WTC11 (cell line): Measurements from ENCODE around the gene ADGRB3. TPM values are rescaled to one million over a fixed set of nuclear protein-coding genes. Genes with fewer than 3 reads are reported as not detected.

Experiments
- ATAC-seq: fragments of 200-7000 bp; cut with Tn5 transposase; 2 replicates; pipeline ENCODE4 v1.10.0; 2021; ENCODE audit warnings: mild to moderate bottlenecking, moderate library complexity
- CTCF ChIA-PET: fragments of 300-600 bp; sonication (Branson Sonifier 250); formaldehyde crosslinking; loops from one replicate; lab custom pipeline; 2021; ENCODE audit warnings: antibody characterized with exemption; lab: Charles Lee
- POLR2A ChIA-PET: fragments of 350-600 bp; sonication (Branson Sonifier 250); formaldehyde crosslinking; loops from one replicate; lab custom pipeline; 2021; ENCODE audit warnings: antibody characterized with exemption; lab: Charles Lee
- DNase-seq: peaks from one replicate; pipeline ENCODE4 v3.0.0; 2021; ENCODE audit warnings: low spot score
- H3K27ac Mint-ChIP-seq: 2 replicates; pipeline ENCODE4 v1.8.0; 2021; ENCODE audit warnings: mixed read lengths
- H3K27me3 Mint-ChIP-seq: 2 replicates; pipeline ENCODE4 v1.8.0; 2021; ENCODE audit warnings: low read depth, mild to moderate bottlenecking, moderate library complexity, mixed read lengths
- H3K36me3 Mint-ChIP-seq: 2 replicates; pipeline ENCODE4 v1.8.0; 2021; ENCODE audit warnings: mixed read lengths
- H3K4me1 Mint-ChIP-seq: 2 replicates; pipeline ENCODE4 v1.8.0; 2022; ENCODE audit warnings: mixed read lengths
- H3K4me3 Mint-ChIP-seq: 2 replicates; pipeline ENCODE4 v1.8.0; 2021; ENCODE audit warnings: mild to moderate bottlenecking, moderate library complexity, mixed read lengths
- H3K9me3 Mint-ChIP-seq: 2 replicates; pipeline ENCODE4 v1.8.0; 2021; ENCODE audit warnings: mixed read lengths
- E2F1 ChIP-seq: sonication (generic); formaldehyde crosslinking; IDR thresholded peaks from 2 replicates; pipeline ENCODE4 v1.8.0; 2022; ENCODE audit warnings: mild to moderate bottlenecking, missing genetic modification reagents
- FOXP1 ChIP-seq: sonication (generic); formaldehyde crosslinking; IDR thresholded peaks from 2 replicates; pipeline ENCODE4 v1.8.0; 2022; ENCODE audit warnings: missing genetic modification reagents, mild to moderate bottlenecking, moderate library complexity, borderline replicate concordance
- GTF2I ChIP-seq: fragments of 250-450 bp; sonication (Bioruptor Pico); conservative IDR thresholded peaks from 2 replicates; pipeline ENCODE4 v1.4.0; 2021; ENCODE audit warnings: mild to moderate bottlenecking
- MYBL2 ChIP-seq: sonication (generic); formaldehyde crosslinking; IDR thresholded peaks from 2 replicates; pipeline ENCODE4 v1.8.1; 2023; ENCODE audit warnings: mild to moderate bottlenecking, moderate library complexity, missing genetic modification reagents
- PRRX2 ChIP-seq: fragments of 250-450 bp; sonication (Bioruptor Pico); IDR thresholded peaks from 2 replicates; pipeline ENCODE4 v1.8.0; 2021; ENCODE audit warnings: mild to moderate bottlenecking
- SOX15 ChIP-seq: fragments of 250-450 bp; sonication (Bioruptor Pico); IDR thresholded peaks from 2 replicates; pipeline ENCODE4 v1.9.0; 2021; ENCODE audit warnings: mild to moderate bottlenecking
- SP1 ChIP-seq: sonication (generic); formaldehyde crosslinking; conservative IDR thresholded peaks from 2 replicates; pipeline ENCODE4 v1.8.1; 2022; ENCODE audit warnings: missing genetic modification reagents
- TEAD1 ChIP-seq: sonication (generic); formaldehyde crosslinking; IDR thresholded peaks from 2 replicates; pipeline ENCODE4 v1.8.0; 2022; ENCODE audit warnings: mild to moderate bottlenecking, missing genetic modification reagents
- TEAD4 ChIP-seq: sonication (generic); formaldehyde crosslinking; IDR thresholded peaks from 2 replicates; pipeline ENCODE4 v1.8.0; 2022; ENCODE audit warnings: mild to moderate bottlenecking, missing genetic modification reagents
- USF2 ChIP-seq: sonication (generic); formaldehyde crosslinking; IDR thresholded peaks from 2 replicates; pipeline ENCODE4 v1.8.1; 2023; ENCODE audit warnings: mild to moderate bottlenecking, missing genetic modification reagents, moderate library complexity
- ZNF263 ChIP-seq: sonication (generic); formaldehyde crosslinking; IDR thresholded peaks from 2 replicates; pipeline ENCODE4 v1.8.1; 2022; ENCODE audit warnings: low read depth, mild to moderate bottlenecking, moderate library complexity, missing genetic modification reagents
- ZNF396 ChIP-seq: fragments of 250-450 bp; sonication (Bioruptor Pico); IDR thresholded peaks from 2 replicates; pipeline ENCODE4 v1.8.0; 2021; ENCODE audit warnings: mild to moderate bottlenecking, moderate library complexity, borderline replicate concordance
- ZNF416 ChIP-seq: fragments of 250-450 bp; sonication (Bioruptor Pico); IDR thresholded peaks from 2 replicates; pipeline ENCODE4 v1.9.0; 2021; ENCODE audit warnings: mild to moderate bottlenecking, inconsistent platforms
- ZNF423 ChIP-seq: fragments of 250-450 bp; sonication (Bioruptor Pico); IDR thresholded peaks from 2 replicates; pipeline ENCODE4 v2.1.2; 2022; ENCODE audit warnings: mild to moderate bottlenecking, moderate library complexity
- total RNA-seq: library from RNA; stranded (reverse); gene quantifications from 3 replicates; pipeline ENCODE4 v1.2.3, GENCODE V29; 2021
- TF ChIP-seq, protein P1 (sequence below): sonication (generic); formaldehyde crosslinking; IDR thresholded peaks from 2 replicates; pipeline ENCODE4 v1.8.1; 2023; ENCODE audit warnings: mild to moderate bottlenecking, missing genetic modification reagents
- TF ChIP-seq, protein P2 (sequence below): sonication (generic); formaldehyde crosslinking; IDR thresholded peaks from 2 replicates; pipeline ENCODE4 v1.8.0; 2022; ENCODE audit warnings: mild to moderate bottlenecking, missing genetic modification reagents
- TF ChIP-seq, protein P3 (sequence below): sonication (generic); formaldehyde crosslinking; IDR thresholded peaks from 2 replicates; pipeline ENCODE4 v1.8.0; 2022; ENCODE audit warnings: mild to moderate bottlenecking, missing genetic modification reagents
- TF ChIP-seq, protein P4 (sequence below): sonication (generic); formaldehyde crosslinking; IDR thresholded peaks from 2 replicates; pipeline ENCODE4 v1.8.0; 2023; ENCODE audit warnings: missing genetic modification reagents, mild to moderate bottlenecking, borderline replicate concordance
- TF ChIP-seq, protein P5 (sequence below): sonication (generic); formaldehyde crosslinking; IDR thresholded peaks from 2 replicates; pipeline ENCODE4 v1.8.1; 2022; ENCODE audit warnings: missing genetic modification reagents, borderline replicate concordance
- TF ChIP-seq, protein P6 (sequence below): sonication (generic); formaldehyde crosslinking; IDR thresholded peaks from 2 replicates; pipeline ENCODE4 v1.8.1; 2023; ENCODE audit warnings: mild to moderate bottlenecking, missing genetic modification reagents, moderate library complexity

The ADGRB3 gene
- total RNA-seq, 1 experiment from 2014 or later: 1.9 TPM

DNA sequence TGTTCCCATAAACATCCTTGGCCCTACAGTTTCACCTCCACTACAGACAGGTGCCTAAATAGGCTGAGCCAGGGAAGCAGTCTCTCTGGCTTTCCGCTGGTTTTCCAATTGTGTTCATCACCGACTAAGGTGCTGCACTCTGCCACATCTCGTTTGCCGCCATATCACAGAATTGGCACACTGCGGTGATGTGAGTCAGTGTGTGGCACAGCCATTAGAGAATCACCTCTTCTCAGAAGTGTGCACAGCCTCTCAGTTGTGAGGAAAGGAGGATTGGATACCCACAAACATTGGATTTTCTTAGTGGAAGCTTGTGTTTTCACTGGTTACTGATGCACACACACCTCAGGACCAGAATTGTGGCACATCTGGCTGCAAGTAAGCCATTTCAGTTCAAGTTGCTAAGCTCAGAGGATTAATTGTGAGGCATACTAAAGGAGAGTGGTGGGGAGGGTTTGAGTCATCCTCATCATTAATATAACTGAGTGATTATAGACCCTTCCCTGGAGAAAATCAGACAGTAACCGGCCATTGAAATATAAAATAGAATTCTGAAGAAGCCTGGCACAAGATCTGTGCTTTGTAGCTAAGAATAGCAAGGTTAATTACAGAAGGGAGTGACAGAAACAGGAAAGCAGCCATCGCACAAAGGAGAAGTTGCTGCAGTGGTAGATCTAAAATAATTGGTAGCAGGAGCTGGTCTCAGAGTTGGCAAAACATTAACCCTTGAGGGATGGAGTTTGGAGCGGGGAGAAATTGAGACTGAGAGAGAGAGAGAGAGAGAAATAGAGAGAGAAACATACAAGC lies 654.8 kb downstream of the ADGRB3 start:
- POLR2A ChIA-PET: interaction anchor here (1.2 kb wide), 1 partner anchor 8 kb away, joined by 3 read pairs; no protein-coding TSS in a partner anchor
- H3K27me3 Mint-ChIP-seq: no peaks in the 10 kb centered on the region; the same call in 1 of the 2 replicates
- DNase-seq: no peak
- no peak overlapping the region for H3K4me3 Mint-ChIP-seq
- H3K4me1 Mint-ChIP-seq: peaks cover 3% of the 10 kb centered on the region; the same call in 1 of the 2 replicates
- no peak overlapping the region for H3K27ac Mint-ChIP-seq
- no peak for TF ChIP-seq MYBL2 (CRISPR knock-in tag)
- TF ChIP-seq TEAD4 (CRISPR knock-in tag): no peak
- TF ChIP-seq, protein P1, sequence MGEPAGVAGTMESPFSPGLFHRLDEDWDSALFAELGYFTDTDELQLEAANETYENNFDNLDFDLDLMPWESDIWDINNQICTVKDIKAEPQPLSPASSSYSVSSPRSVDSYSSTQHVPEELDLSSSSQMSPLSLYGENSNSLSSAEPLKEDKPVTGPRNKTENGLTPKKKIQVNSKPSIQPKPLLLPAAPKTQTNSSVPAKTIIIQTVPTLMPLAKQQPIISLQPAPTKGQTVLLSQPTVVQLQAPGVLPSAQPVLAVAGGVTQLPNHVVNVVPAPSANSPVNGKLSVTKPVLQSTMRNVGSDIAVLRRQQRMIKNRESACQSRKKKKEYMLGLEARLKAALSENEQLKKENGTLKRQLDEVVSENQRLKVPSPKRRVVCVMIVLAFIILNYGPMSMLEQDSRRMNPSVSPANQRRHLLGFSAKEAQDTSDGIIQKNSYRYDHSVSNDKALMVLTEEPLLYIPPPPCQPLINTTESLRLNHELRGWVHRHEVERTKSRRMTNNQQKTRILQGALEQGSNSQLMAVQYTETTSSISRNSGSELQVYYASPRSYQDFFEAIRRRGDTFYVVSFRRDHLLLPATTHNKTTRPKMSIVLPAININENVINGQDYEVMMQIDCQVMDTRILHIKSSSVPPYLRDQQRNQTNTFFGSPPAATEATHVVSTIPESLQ: no peak
- TF ChIP-seq, protein P2, sequence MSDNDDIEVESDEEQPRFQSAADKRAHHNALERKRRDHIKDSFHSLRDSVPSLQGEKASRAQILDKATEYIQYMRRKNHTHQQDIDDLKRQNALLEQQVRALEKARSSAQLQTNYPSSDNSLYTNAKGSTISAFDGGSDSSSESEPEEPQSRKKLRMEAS (CRISPR knock-in tag): no peak
- no peak for TF ChIP-seq GTF2I (CRISPR knock-in tag)
- no peak for TF ChIP-seq ZNF416 (CRISPR knock-in tag)
- no peak for TF ChIP-seq ZNF423 (CRISPR knock-in tag)
- TF ChIP-seq ZNF263 (CRISPR knock-in tag): no peak
- TF ChIP-seq, protein P3, sequence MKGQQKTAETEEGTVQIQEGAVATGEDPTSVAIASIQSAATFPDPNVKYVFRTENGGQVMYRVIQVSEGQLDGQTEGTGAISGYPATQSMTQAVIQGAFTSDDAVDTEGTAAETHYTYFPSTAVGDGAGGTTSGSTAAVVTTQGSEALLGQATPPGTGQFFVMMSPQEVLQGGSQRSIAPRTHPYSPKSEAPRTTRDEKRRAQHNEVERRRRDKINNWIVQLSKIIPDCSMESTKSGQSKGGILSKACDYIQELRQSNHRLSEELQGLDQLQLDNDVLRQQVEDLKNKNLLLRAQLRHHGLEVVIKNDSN (CRISPR knock-in tag): no peak
- no peak for TF ChIP-seq SOX15 (CRISPR knock-in tag)
- TF ChIP-seq TEAD1 (CRISPR knock-in tag): no peak
- TF ChIP-seq, protein P4, sequence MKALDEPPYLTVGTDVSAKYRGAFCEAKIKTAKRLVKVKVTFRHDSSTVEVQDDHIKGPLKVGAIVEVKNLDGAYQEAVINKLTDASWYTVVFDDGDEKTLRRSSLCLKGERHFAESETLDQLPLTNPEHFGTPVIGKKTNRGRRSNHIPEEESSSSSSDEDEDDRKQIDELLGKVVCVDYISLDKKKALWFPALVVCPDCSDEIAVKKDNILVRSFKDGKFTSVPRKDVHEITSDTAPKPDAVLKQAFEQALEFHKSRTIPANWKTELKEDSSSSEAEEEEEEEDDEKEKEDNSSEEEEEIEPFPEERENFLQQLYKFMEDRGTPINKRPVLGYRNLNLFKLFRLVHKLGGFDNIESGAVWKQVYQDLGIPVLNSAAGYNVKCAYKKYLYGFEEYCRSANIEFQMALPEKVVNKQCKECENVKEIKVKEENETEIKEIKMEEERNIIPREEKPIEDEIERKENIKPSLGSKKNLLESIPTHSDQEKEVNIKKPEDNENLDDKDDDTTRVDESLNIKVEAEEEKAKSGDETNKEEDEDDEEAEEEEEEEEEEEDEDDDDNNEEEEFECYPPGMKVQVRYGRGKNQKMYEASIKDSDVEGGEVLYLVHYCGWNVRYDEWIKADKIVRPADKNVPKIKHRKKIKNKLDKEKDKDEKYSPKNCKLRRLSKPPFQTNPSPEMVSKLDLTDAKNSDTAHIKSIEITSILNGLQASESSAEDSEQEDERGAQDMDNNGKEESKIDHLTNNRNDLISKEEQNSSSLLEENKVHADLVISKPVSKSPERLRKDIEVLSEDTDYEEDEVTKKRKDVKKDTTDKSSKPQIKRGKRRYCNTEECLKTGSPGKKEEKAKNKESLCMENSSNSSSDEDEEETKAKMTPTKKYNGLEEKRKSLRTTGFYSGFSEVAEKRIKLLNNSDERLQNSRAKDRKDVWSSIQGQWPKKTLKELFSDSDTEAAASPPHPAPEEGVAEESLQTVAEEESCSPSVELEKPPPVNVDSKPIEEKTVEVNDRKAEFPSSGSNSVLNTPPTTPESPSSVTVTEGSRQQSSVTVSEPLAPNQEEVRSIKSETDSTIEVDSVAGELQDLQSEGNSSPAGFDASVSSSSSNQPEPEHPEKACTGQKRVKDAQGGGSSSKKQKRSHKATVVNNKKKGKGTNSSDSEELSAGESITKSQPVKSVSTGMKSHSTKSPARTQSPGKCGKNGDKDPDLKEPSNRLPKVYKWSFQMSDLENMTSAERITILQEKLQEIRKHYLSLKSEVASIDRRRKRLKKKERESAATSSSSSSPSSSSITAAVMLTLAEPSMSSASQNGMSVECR (CRISPR knock-in tag): no peak
- no peak for TF ChIP-seq USF2 (CRISPR knock-in tag)
- TF ChIP-seq, protein P5, sequence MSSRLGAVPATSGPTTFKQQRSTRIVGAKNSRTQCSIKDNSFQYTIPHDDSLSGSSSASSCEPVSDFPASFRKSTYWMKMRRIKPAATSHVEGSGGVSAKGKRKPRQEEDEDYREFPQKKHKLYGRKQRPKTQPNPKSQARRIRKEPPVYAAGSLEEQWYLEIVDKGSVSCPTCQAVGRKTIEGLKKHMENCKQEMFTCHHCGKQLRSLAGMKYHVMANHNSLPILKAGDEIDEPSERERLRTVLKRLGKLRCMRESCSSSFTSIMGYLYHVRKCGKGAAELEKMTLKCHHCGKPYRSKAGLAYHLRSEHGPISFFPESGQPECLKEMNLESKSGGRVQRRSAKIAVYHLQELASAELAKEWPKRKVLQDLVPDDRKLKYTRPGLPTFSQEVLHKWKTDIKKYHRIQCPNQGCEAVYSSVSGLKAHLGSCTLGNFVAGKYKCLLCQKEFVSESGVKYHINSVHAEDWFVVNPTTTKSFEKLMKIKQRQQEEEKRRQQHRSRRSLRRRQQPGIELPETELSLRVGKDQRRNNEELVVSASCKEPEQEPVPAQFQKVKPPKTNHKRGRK (CRISPR knock-in tag): no peak
- TF ChIP-seq, all 79 proteins: peak for 0
- Mint-ChIP-seq H3K36me3 (no peaks in the 10 kb centered on the region), H3K9me3 (no peaks in the 10 kb centered on the region)
- CTCF ChIA-PET: no interaction called here
- no peak for ATAC-seq

- H3K9me3 Mint-ChIP-seq: no peaks in the 10 kb centered on the region
- DNase-seq (no peak), ATAC-seq (no peak; the same call in 1 of the 2 replicates)
- no peaks in the 10 kb centered on the region for H3K27me3 Mint-ChIP-seq
- POLR2A ChIA-PET: no interaction called here
- no peaks in the 10 kb centered on the region for H3K36me3 Mint-ChIP-seq
- H3K27ac Mint-ChIP-seq: no peak overlapping the region
- no peak overlapping the region for H3K4me3 Mint-ChIP-seq
- H3K4me1 Mint-ChIP-seq: peaks cover 3% of the 10 kb centered on the region; the same call in 1 of the 2 replicates
- CTCF ChIA-PET: interaction anchor here (0.8 kb wide), 1 partner anchor 18 kb away, joined by 3 read pairs; no protein-coding TSS in a partner anchor
- TF ChIP-seq USF2 (CRISPR knock-in tag): no peak
- TF ChIP-seq FOXP1 (CRISPR knock-in tag): no peak
- TF ChIP-seq E2F1 (CRISPR knock-in tag): no peak
- TF ChIP-seq, protein P6, sequence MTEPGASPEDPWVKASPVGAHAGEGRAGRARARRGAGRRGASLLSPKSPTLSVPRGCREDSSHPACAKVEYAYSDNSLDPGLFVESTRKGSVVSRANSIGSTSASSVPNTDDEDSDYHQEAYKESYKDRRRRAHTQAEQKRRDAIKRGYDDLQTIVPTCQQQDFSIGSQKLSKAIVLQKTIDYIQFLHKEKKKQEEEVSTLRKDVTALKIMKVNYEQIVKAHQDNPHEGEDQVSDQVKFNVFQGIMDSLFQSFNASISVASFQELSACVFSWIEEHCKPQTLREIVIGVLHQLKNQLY (CRISPR knock-in tag): no peak
- TF ChIP-seq ZNF396 (CRISPR knock-in tag): no peak
- TF ChIP-seq SP1: no peak
- TF ChIP-seq PRRX2 (CRISPR knock-in tag): no peak
Observed at GRCh38 chr6:69293471-69293870, 658.4 kb downstream of the ADGRB3 start.
